Transverse colon (tissue), 3 donors: Measurements from ENCODE around the gene TXNIP.

Experiments used
- CTCF ChIP-seq, 5 experiments: fragments of 200-600 bp in 3 of 5; fragments of 450-650 bp in 2 of 5; sonication (generic) in 3 of 5; IDR thresholded peaks; 1 replicate in 2 of 5; 2 replicates in 3 of 5; pipeline ENCODE4 v1.5.1; 2016 to 2017; ENCODE audit warnings: antibody characterized with exemption in 5 of 5, inconsistent platforms in 3 of 5, mild to moderate bottlenecking in 2 of 5, moderate library complexity in 1 of 5
- EP300 ChIP-seq: sonication (generic); formaldehyde crosslinking; IDR thresholded peaks from one replicate; pipeline ENCODE4 v1.6.1; 2017; ENCODE audit warnings: antibody characterized with exemption, low read depth
- POLR2A ChIP-seq: fragments of 450-650 bp; IDR thresholded peaks from one replicate; pipeline ENCODE4 v1.6.1; 2016; ENCODE audit warnings: antibody characterized with exemption, mild to moderate bottlenecking, moderate library complexity

GRCh38 chr1:145997016-145997717 is 788 bp upstream of the TXNIP start:
- TF ChIP-seq CTCF (IDR thresholded peaks at IDR 0.05) (no peak), POLR2A (no peak), EP300 (peak; percentile 86)
